Tibial artery (tissue), 4 donors: ENCODE measurements around the gene MIDN.
A peak's percentile ranks its signal among the peaks of the same experiment; 100 is the strongest.

Source experiments
- DNase-seq, 2 donors: peaks; one replicate each; pipeline ENCODE4 v3.0.0-alpha.2; 2019
- H3K27ac ChIP-seq, 2 donors: fragments of 200-600 bp; sonication (generic) in 1 of 2; 1 replicate in 1 of 2; 2 replicates in 1 of 2; pipeline ENCODE4 v1.5.1; 2018 to 2019; ENCODE audit warnings: mild to moderate bottlenecking in 1 of 2
- H3K27me3 ChIP-seq, 2 donors: fragments of 200-600 bp; sonication (generic) in 1 of 2; one replicate each; pipeline versions ENCODE4 v1.5.1 to v1.6.0; 2016 to 2019
- H3K36me3 ChIP-seq, 3 donors: fragments of 200-600 bp; sonication (generic) in 2 of 3; one replicate each; pipeline ENCODE4 v1.5.1; 2016 to 2019; ENCODE audit warnings: mild to moderate bottlenecking in 2 of 3
- H3K4me1 ChIP-seq, 4 donors: fragments of 200-600 bp; sonication (generic) in 2 of 4; 1 replicate in 3 of 4; 2 replicates in 1 of 4; pipeline ENCODE4 v1.5.1; 2016 to 2019
- H3K4me3 ChIP-seq, 2 donors: fragments of 200-600 bp; sonication (generic) in 1 of 2; 1 replicate in 1 of 2; 2 replicates in 1 of 2; pipeline ENCODE4 v1.5.1; 2018 to 2019; ENCODE audit warnings: mild to moderate bottlenecking in 2 of 2
- H3K9me3 ChIP-seq, 3 donors: fragments of 200-600 bp; sonication (generic) in 1 of 3; one replicate each; pipeline ENCODE4 v1.5.1; 2016 to 2019
- intact Hi-C: fragments of 100-400 bp; cut with DNase I; formaldehyde crosslinking; loops from one replicate; pipeline ENCODE4 v1.15.0; 2023; ENCODE audit warnings: low total_unique reads
- TF ChIP-seq, protein P1 (sequence below), 2 experiments: fragments of 200-600 bp in 1 of 2; fragments of 450-650 bp in 1 of 2; IDR thresholded peaks; one replicate each; pipeline ENCODE4 v1.5.1; 2017 to 2019; ENCODE audit warnings: antibody characterized with exemption in 2 of 2, mild to moderate bottlenecking in 1 of 2, moderate library complexity in 1 of 2

The MIDN gene

GRCh38 chr19:1223018-1223855 lies 25.1 kb upstream of the MIDN start:
- intact Hi-C loops, result no loop called here
- TF ChIP-seq, protein P1, sequence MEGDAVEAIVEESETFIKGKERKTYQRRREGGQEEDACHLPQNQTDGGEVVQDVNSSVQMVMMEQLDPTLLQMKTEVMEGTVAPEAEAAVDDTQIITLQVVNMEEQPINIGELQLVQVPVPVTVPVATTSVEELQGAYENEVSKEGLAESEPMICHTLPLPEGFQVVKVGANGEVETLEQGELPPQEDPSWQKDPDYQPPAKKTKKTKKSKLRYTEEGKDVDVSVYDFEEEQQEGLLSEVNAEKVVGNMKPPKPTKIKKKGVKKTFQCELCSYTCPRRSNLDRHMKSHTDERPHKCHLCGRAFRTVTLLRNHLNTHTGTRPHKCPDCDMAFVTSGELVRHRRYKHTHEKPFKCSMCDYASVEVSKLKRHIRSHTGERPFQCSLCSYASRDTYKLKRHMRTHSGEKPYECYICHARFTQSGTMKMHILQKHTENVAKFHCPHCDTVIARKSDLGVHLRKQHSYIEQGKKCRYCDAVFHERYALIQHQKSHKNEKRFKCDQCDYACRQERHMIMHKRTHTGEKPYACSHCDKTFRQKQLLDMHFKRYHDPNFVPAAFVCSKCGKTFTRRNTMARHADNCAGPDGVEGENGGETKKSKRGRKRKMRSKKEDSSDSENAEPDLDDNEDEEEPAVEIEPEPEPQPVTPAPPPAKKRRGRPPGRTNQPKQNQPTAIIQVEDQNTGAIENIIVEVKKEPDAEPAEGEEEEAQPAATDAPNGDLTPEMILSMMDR (IDR thresholded peaks at IDR 0.05), result peak; percentile 19 to 42
- H3K36me3 ChIP-seq, result peaks cover 50 to 86% (median 76%) of the 10 kb centered on the region in 3 donors
- H3K4me3 ChIP-seq, result no peak overlapping the region
- no peak for DNase-seq
- no peaks in the 10 kb centered on the region for H3K27me3 ChIP-seq
- no peaks in the 10 kb centered on the region for H3K9me3 ChIP-seq
- H3K27ac ChIP-seq, result no peak overlapping the region
- peaks cover 5 to 46% (median 32%) of the 10 kb centered on the region in 4 donors for H3K4me1 ChIP-seq

- Histone ChIP-seq H3K4me3 (no peak overlapping the region), H3K27me3 (no peaks in the 10 kb centered on the region), H3K9me3 (no peaks in the 10 kb centered on the region), H3K27ac (no peak overlapping the region), H3K4me1 (peaks cover 0 to 36% (median 22%) of the 10 kb centered on the region in 4 donors), H3K36me3 (peaks cover 50 to 92% (median 77%) of the 10 kb centered on the region in 3 donors)
- DNase-seq, result no peak
- intact Hi-C loops, result no loop called here
- TF ChIP-seq, protein P1 (IDR thresholded peaks at IDR 0.05), result no peak
Measured at GRCh38 chr19:1224047-1224825, 24.1 kb upstream of the MIDN start.

- Histone ChIP-seq H3K36me3 (peaks cover 50 to 90% (median 75%) of the 10 kb centered on the region in 3 donors), H3K4me1 (peaks cover 0 to 30% (median 19%) of the 10 kb centered on the region in 4 donors), H3K4me3 (no peak overlapping the region), H3K9me3 (no peaks in the 10 kb centered on the region), H3K27me3 (no peaks in the 10 kb centered on the region), H3K27ac (no peak overlapping the region)
- TF ChIP-seq, protein P1 (IDR thresholded peaks at IDR 0.05), result no peak
- intact Hi-C loops, result no loop called here
- DNase-seq, result no peak
Measured at GRCh38 chr19:1224847-1225246, 23.5 kb upstream of the MIDN start.

GRCh38 chr19:1225440-1226226 lies 22.8 kb upstream of the MIDN start:
- H3K4me3 ChIP-seq, result no peak overlapping the region
- TF ChIP-seq, protein P1 (IDR thresholded peaks at IDR 0.05), result no peak
- H3K9me3 ChIP-seq, result no peaks in the 10 kb centered on the region
- H3K4me1 ChIP-seq, result peaks cover 0 to 27% (median 14%) of the 10 kb centered on the region in 4 donors
- no peaks in the 10 kb centered on the region for H3K27me3 ChIP-seq
- no peak for DNase-seq
- no peak overlapping the region for H3K27ac ChIP-seq
- peaks cover 48 to 82% (median 67%) of the 10 kb centered on the region in 3 donors for H3K36me3 ChIP-seq
- intact Hi-C loops, result no loop called here

- no peak overlapping the region for H3K27ac ChIP-seq
- peaks cover 0 to 24% (median 13%) of the 10 kb centered on the region in 4 donors for H3K4me1 ChIP-seq
- H3K27me3 ChIP-seq, result no peaks in the 10 kb centered on the region
- no peak overlapping the region for H3K4me3 ChIP-seq
- TF ChIP-seq, protein P1 (IDR thresholded peaks at IDR 0.05), result no peak
- no peak for DNase-seq
- intact Hi-C loops, result no loop called here
- H3K9me3 ChIP-seq, result no peaks in the 10 kb centered on the region
- peaks cover 43 to 76% (median 62%) of the 10 kb centered on the region in 3 donors for H3K36me3 ChIP-seq
Measured at GRCh38 chr19:1226227-1226518, 22.2 kb upstream of the MIDN start.
